ENCODE measurements around the gene NBR1. TPM values are rescaled to one million over a fixed set of nuclear protein-coding genes. Genes with fewer than 3 reads are reported as not detected.
"Not testable (repeated sequence)": the region's sequence is repeated elsewhere in the genome, so short reads cannot be mapped to it uniquely, and the experiment has no call there.

NBR1 gene
- polyA plus RNA-seq, 3 donors: 40.4 to 88.5 (median 64.0) TPM

GRCh38 chr17:43176119-43176570, 5.1 kb downstream of the NBR1 start:
- WGBS (ENCODE audit: insufficient coverage): no CpG with 5 or more reads among the region's 2 CpGs
- no peak for DNase-seq
- peaks cover 23% of the 10 kb centered on the region for H3K4me1 Mint-ChIP-seq
- H3K36me3 ChIP-seq (replicated peaks in 1 of 2; ENCODE audit: control insufficient read depth in 1 of 2, insufficient read depth in 2 of 2, low read length in 2 of 2): peaks cover 51 to 59% of the 10 kb centered on the region in 2 donors
- H3K9me3 ChIP-seq (replicated peaks in 1 of 2; ENCODE audit: control insufficient read depth in 1 of 2, insufficient read depth in 1 of 2, low read length in 2 of 2): no peaks in the 10 kb centered on the region
- no peak overlapping the region for H3K9ac ChIP-seq (ENCODE audit: insufficient read depth, low read length, poor library complexity, severe bottlenecking)
- H3K36me3 Mint-ChIP-seq: peaks cover 46 to 63% of the 10 kb centered on the region in 2 donors
- no peak overlapping the region for H3K4me3 Mint-ChIP-seq
- peaks cover 67% of the 10 kb centered on the region for H3K79me2 ChIP-seq (ENCODE audit: insufficient read depth, low read length)
- peaks cover 18 to 25% of the 10 kb centered on the region in 2 donors for H3K4me1 ChIP-seq (ENCODE audit: control insufficient read depth in 1 of 2, insufficient read depth in 2 of 2, low read length in 2 of 2)
- no peak overlapping the region for H3K27ac ChIP-seq (ENCODE audit: low read depth in 1 of 2, low read length in 2 of 2)
- intact Hi-C loops (cut with micrococcal nuclease): loop anchor here in 1 of 2 donors (10.0 kb wide), 2 partner anchors 151 to 319 kb away; partner anchors contain the start of genes RND2 and VAT1
- H3K9me3 Mint-ChIP-seq: no peaks in the 10 kb centered on the region
- H3K4me2 ChIP-seq (replicated peaks; ENCODE audit: extremely low read depth, low read length, poor library complexity, severe bottlenecking): no peak overlapping the region
- peak overlapping the region in 2 of 7 donors; percentile 38 to 65 for H3K27ac Mint-ChIP-seq
- TF ChIP-seq CTCF (IDR thresholded peaks at IDR 0.05): no peak
- H2AFZ ChIP-seq (ENCODE audit: insufficient read depth, low read depth, low read length, poor library complexity, severe bottlenecking): no peak overlapping the region
- H3K4me3 ChIP-seq (replicated peaks in 1 of 3; ENCODE audit: low read depth in 2 of 3, low read length in 3 of 3): no peak overlapping the region
- H3K27me3 Mint-ChIP-seq (ENCODE audit: low read depth in 3 of 3): no peaks in the 10 kb centered on the region
- no peaks in the 10 kb centered on the region for H3K27me3 ChIP-seq (ENCODE audit: control insufficient read depth in 2 of 2, insufficient read depth in 2 of 2, low read length in 2 of 2)
- H4K20me1 ChIP-seq (ENCODE audit: insufficient read depth, low read length): peaks cover 91% of the 10 kb centered on the region

GRCh38 chr17:43183921-43184320, 12.9 kb downstream of the NBR1 start:
- intact Hi-C loops (cut with micrococcal nuclease): no loop called here
- H3K4me1 Mint-ChIP-seq: no peaks in the 10 kb centered on the region
- DNase-seq: no peak
- no peak overlapping the region for H3K4me3 Mint-ChIP-seq
- no peak overlapping the region for H3K9ac ChIP-seq (ENCODE audit: insufficient read depth, low read length, poor library complexity, severe bottlenecking)
- H3K27me3 Mint-ChIP-seq (ENCODE audit: low read depth in 3 of 3): no peaks in the 10 kb centered on the region
- H3K9me3 Mint-ChIP-seq: no peaks in the 10 kb centered on the region
- no peaks in the 10 kb centered on the region for H3K4me1 ChIP-seq (ENCODE audit: control insufficient read depth in 1 of 2, insufficient read depth in 2 of 2, low read length in 2 of 2)
- H2AFZ ChIP-seq (ENCODE audit: insufficient read depth, low read depth, low read length, poor library complexity, severe bottlenecking): no peak overlapping the region
- H3K27ac ChIP-seq (ENCODE audit: low read depth in 1 of 2, low read length in 2 of 2): no peak overlapping the region
- H3K36me3 ChIP-seq (replicated peaks in 1 of 2; ENCODE audit: control insufficient read depth in 1 of 2, insufficient read depth in 2 of 2, low read length in 2 of 2): peaks cover 56 to 94% of the 10 kb centered on the region in 2 donors
- H3K36me3 Mint-ChIP-seq: peaks cover 51 to 90% of the 10 kb centered on the region in 2 donors
- no peaks in the 10 kb centered on the region for H3K9me3 ChIP-seq (replicated peaks in 1 of 2; ENCODE audit: control insufficient read depth in 1 of 2, insufficient read depth in 1 of 2, low read length in 2 of 2)
- WGBS (ENCODE audit: insufficient coverage): 100% methylated on average over 3 of the region's 3 CpGs
- H4K20me1 ChIP-seq (ENCODE audit: insufficient read depth, low read length): peaks cover 80% of the 10 kb centered on the region
- TF ChIP-seq CTCF (IDR thresholded peaks at IDR 0.05): no peak
- no peaks in the 10 kb centered on the region for H3K27me3 ChIP-seq (ENCODE audit: control insufficient read depth in 2 of 2, insufficient read depth in 2 of 2, low read length in 2 of 2)
- H3K4me3 ChIP-seq (replicated peaks in 1 of 3; ENCODE audit: low read depth in 2 of 3, low read length in 3 of 3): no peak overlapping the region
- H3K79me2 ChIP-seq (ENCODE audit: insufficient read depth, low read length): peaks cover 3% of the 10 kb centered on the region
- H3K27ac Mint-ChIP-seq: no peak overlapping the region
- H3K4me2 ChIP-seq (replicated peaks; ENCODE audit: extremely low read depth, low read length, poor library complexity, severe bottlenecking): no peak overlapping the region

- H3K9me3 Mint-ChIP-seq, H3K4me3 Mint-ChIP-seq, DNase-seq: not testable (repeated sequence)
Measured at GRCh38 chr17:43186656-43187055, 15.6 kb downstream of the NBR1 start.

More at GRCh38 chr17:43186656-43187055, 15.6 kb downstream of the NBR1 start:
- H3K27ac Mint-ChIP-seq; H3K27me3 ChIP-seq (ENCODE audit: control insufficient read depth in 2 of 2, insufficient read depth in 2 of 2, low read length in 2 of 2); H3K4me3 ChIP-seq (replicated peaks in 1 of 3; ENCODE audit: low read depth in 2 of 3, low read length in 3 of 3); H3K79me2 ChIP-seq (ENCODE audit: insufficient read depth, low read length); H3K4me1 Mint-ChIP-seq; intact Hi-C loops (cut with micrococcal nuclease); H3K27ac ChIP-seq (ENCODE audit: low read depth in 1 of 2, low read length in 2 of 2); H3K27me3 Mint-ChIP-seq (ENCODE audit: low read depth in 3 of 3); H3K4me1 ChIP-seq (ENCODE audit: control insufficient read depth in 1 of 2, insufficient read depth in 2 of 2, low read length in 2 of 2); H3K9ac ChIP-seq (ENCODE audit: insufficient read depth, low read length, poor library complexity, severe bottlenecking); H3K9me3 ChIP-seq (replicated peaks in 1 of 2; ENCODE audit: control insufficient read depth in 1 of 2, insufficient read depth in 1 of 2, low read length in 2 of 2); H3K4me2 ChIP-seq (replicated peaks; ENCODE audit: extremely low read depth, low read length, poor library complexity, severe bottlenecking); H2AFZ ChIP-seq (ENCODE audit: insufficient read depth, low read depth, low read length, poor library complexity, severe bottlenecking): not testable (repeated sequence)
- peaks cover 83% of the 10 kb centered on the region for H4K20me1 ChIP-seq (ENCODE audit: insufficient read depth, low read length)
- H3K36me3 ChIP-seq (replicated peaks in 1 of 2; ENCODE audit: control insufficient read depth in 1 of 2, insufficient read depth in 2 of 2, low read length in 2 of 2): peaks cover 59 to 95% of the 10 kb centered on the region in 2 donors
- 100% methylated on average over 2 of the region's 5 CpGs for WGBS (ENCODE audit: insufficient coverage)
- H3K36me3 Mint-ChIP-seq: peaks cover 59 to 93% of the 10 kb centered on the region in 2 donors

Data from CD14-positive monocyte (primary cell).